ENCODE data around the gene CD4. TPM values are rescaled to one million over a fixed set of nuclear protein-coding genes. Genes with fewer than 3 reads are reported as not detected.
A peak's percentile ranks its signal among the peaks of the same experiment; 100 is the strongest.

Gene CD4
- total RNA-seq, 2 donors from 2014 or later: 22.3 to 25.0 TPM

DNA sequence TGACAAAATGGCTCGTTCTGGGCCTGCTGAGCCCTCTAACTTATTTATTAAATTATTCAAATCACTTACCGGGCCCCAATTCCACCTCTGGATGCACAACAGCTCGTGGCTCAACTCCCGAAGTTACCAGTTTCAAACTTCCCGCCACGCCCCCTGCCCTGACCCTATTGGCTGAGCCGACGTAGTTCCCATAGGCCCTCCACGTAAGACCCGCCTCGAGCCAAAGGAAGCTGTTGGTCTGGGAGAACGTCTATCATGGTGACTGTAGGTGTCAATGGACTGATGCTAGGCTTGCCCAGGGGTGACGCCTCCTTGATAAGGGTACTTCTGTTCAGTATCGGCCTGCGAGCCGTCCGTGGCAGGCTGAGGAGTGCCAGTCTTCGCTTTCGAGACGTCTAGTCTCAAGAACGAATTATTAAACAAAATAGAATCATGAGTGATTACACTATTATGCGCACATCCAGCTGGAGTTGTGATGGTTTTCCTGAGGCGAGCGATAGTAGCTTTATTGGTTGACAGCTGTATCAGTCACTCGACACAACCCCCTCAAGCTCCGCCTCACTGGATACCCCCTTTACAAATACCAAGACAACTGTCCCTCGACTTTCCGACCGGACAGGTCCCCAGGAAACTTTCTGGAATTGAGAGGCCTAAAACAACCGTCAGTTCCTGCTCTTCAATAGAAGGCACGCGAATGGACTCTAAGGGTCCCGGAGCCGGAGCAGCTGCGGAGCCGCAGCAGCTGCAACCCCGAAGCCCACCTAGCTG, 62.0 kb downstream of the CD4 start, which contains the start of gene CDCA3:
Gene CDCA3, minus strand, starts transcription at position 134 of the 768 bp plus-strand sequence. CDS start 334 bp downstream, outside the sequence.
- peak within 1 kb of the TSS; percentile 92 for H3K4me3 ChIP-seq
- peaks cover 10% of the 10 kb centered on the region for H3K36me3 ChIP-seq
- peaks cover 7 to 16% of the 10 kb centered on the region in 2 donors for H3K4me1 ChIP-seq (ENCODE audit: control insufficient read depth in 1 of 2, low read depth in 2 of 2)
- H3K27me3 ChIP-seq (replicated peaks; ENCODE audit: insufficient read depth): no peaks in the 10 kb centered on the region
- peak; percentile 96 for DNase-seq (ENCODE audit: low spot score)
- peak within 1 kb of the TSS; percentile 90 to 96 for H3K27ac ChIP-seq
- no peaks in the 10 kb centered on the region for H3K9me3 ChIP-seq
- TF ChIP-seq, protein P1, sequence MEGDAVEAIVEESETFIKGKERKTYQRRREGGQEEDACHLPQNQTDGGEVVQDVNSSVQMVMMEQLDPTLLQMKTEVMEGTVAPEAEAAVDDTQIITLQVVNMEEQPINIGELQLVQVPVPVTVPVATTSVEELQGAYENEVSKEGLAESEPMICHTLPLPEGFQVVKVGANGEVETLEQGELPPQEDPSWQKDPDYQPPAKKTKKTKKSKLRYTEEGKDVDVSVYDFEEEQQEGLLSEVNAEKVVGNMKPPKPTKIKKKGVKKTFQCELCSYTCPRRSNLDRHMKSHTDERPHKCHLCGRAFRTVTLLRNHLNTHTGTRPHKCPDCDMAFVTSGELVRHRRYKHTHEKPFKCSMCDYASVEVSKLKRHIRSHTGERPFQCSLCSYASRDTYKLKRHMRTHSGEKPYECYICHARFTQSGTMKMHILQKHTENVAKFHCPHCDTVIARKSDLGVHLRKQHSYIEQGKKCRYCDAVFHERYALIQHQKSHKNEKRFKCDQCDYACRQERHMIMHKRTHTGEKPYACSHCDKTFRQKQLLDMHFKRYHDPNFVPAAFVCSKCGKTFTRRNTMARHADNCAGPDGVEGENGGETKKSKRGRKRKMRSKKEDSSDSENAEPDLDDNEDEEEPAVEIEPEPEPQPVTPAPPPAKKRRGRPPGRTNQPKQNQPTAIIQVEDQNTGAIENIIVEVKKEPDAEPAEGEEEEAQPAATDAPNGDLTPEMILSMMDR (IDR thresholded peaks at IDR 0.05): no peak
- peak; percentile 74 for ATAC-seq (ENCODE audit: insufficient number of reproducible peaks, low FRiP score, low read depth)

DNA sequence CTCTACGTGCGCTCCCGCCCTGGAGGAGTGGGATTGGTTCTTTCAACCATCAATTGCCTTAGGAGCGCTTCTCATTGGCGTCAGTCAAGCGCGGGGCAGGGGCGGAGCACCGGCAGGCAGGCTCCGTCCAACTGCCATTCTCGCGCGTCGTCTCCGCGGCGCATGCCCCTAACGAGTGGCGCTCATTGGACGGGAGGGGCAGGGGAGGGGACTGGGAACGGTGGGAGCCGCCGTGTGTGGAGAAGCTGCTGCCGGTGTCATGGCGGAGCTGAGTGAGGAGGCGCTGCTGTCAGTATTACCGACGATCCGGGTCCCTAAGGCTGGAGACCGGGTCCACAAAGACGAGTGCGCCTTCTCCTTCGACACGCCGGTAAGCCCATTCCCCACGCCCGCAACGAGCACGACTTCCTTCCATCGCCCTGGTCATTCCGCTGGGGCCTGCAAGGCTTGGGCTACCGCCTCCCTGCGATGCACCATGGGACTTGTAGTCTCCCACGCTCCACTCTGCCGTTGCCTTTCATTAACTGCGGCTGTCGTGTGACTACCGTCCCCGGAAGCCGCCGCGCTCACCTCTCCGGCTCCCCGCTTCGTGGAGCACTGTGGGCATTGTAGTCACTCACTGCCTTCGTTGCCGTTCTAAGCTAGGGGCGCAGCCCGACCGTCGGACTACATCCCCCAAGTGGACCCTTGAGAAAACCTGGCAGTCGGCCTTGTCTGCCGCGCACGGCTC, 62.8 kb downstream of the CD4 start, which contains the start of gene USP5:
Gene USP5, plus strand, starts transcription at position 230 of the 730 bp plus-strand sequence. Its CDS starts 30 bp downstream, at position 260.
- ATAC-seq (ENCODE audit: insufficient number of reproducible peaks, low FRiP score, low read depth): peak; percentile 84
- no peaks in the 10 kb centered on the region for H3K9me3 ChIP-seq

DNA sequence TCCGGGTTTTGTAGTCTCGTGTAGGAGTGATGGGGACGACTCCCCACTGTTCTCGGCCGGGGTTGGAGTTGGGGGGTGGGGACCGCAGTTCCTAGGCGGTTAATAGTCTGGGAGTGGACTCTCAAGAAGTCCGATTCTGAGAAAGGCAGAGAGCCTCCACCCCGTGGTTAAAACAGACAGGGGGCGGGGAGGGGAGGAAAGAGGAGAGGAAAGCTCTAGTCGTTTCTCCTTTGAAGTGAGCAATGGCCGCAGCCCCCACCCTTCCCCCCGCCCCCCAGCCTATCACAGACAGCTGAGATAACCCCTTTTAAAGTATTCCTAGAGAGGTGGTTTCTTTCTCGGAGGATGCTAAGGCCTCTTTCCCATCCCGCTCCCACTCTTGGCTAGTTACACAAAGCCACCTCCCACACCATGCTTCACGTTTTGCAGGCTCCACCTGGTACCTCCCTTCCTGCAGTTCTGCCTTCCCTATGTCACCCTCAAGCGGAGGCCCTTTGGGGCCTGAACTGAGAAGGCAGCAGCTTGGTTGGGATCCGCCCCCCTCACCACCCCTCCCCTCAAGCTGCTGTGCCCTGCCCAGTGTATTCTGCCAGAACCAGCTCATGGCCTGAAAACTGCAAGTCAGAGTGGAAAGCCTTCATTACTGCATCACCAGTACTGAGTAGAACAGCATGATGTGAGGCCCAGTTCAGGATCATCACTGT, 63.5 kb downstream of the CD4 start:
- peaks cover 7 to 16% of the 10 kb centered on the region in 2 donors for H3K4me1 ChIP-seq (ENCODE audit: control insufficient read depth in 1 of 2, low read depth in 2 of 2)
- TF ChIP-seq, protein P1 (IDR thresholded peaks at IDR 0.05): no peak
- DNase-seq (ENCODE audit: low spot score) (peak; percentile 33), ATAC-seq (ENCODE audit: insufficient number of reproducible peaks, low FRiP score, low read depth) (no peak)
- H3K36me3 ChIP-seq: peaks cover 25% of the 10 kb centered on the region
- no peaks in the 10 kb centered on the region for H3K27me3 ChIP-seq (replicated peaks; ENCODE audit: insufficient read depth)
- H3K4me3 ChIP-seq: peak overlapping the region; percentile 92
- H3K9me3 ChIP-seq: no peaks in the 10 kb centered on the region
- peak overlapping the region; percentile 69 to 90 for H3K27ac ChIP-seq

More for the DNA sequence above, 62.8 kb downstream of the CD4 start, which contains the start of gene USP5:
- peaks cover 7 to 16% of the 10 kb centered on the region in 2 donors for H3K4me1 ChIP-seq (ENCODE audit: control insufficient read depth in 1 of 2, low read depth in 2 of 2)
- H3K27me3 ChIP-seq (replicated peaks; ENCODE audit: insufficient read depth): no peaks in the 10 kb centered on the region
- H3K36me3 ChIP-seq: peaks cover 18% of the 10 kb centered on the region
- H3K27ac ChIP-seq: peak within 1 kb of the TSS; percentile 90 to 96
- peak within 1 kb of the TSS; percentile 92 for H3K4me3 ChIP-seq
- TF ChIP-seq, protein P1 (IDR thresholded peaks at IDR 0.05): peak; percentile 20
- DNase-seq (ENCODE audit: low spot score): peak; percentile 97

DNA sequence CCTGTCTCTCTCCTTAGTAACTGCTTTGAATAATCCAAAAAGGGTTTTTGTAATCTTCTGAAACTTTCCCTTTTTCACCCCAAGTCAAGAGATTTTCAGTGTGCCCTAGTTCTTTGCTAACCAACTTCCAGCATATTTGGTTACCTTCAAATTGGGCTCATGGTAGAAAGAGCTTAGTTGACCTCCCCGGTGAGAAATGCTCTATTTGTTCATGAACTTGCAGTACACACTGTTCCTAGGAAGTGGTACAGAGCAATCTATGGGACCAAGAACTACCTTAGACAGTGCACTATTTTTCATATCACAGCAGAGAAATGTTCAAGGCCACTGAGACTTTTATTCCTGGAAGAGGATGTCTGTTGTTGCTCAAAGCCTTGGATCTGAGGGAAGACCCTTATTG, 64.3 kb downstream of the CD4 start:
- Histone ChIP-seq H3K4me1 (ENCODE audit: control insufficient read depth in 1 of 2, low read depth in 2 of 2) (peaks cover 7 to 16% of the 10 kb centered on the region in 2 donors), H3K9me3 (no peaks in the 10 kb centered on the region), H3K36me3 (peaks cover 33% of the 10 kb centered on the region), H3K27me3 (replicated peaks; ENCODE audit: insufficient read depth) (no peaks in the 10 kb centered on the region), H3K27ac (peak overlapping the region; percentile 69 to 90), H3K4me3 (no peak overlapping the region)
- ATAC-seq (ENCODE audit: insufficient number of reproducible peaks, low FRiP score, low read depth): no peak
- DNase-seq (ENCODE audit: low spot score): no peak
- TF ChIP-seq, protein P1 (IDR thresholded peaks at IDR 0.05): no peak

Measured in thoracic aorta (tissue), 2 donors.